ENCODE measurements around the gene OR52W1.

DNA sequence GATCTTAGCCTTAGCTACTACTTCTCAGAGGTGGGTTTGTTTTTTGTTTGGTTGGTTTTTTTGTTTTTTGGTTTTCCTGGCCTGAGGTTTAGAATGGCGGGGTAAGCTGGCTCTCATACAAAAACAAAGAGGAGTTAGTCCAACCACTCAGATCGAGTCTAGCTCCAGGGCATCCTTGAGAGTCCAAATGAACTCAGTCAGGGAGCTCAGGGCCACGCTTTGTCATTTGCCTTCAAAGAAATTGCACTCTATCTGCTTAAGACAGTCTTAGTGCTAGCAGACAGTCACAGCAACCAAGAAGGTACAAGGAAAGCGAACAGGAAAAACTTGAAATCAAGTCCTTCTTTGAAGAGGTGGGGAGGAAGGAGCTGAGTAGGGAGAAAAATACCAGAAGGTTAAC, 17.5 kb downstream of the OR52W1 start:
- TF ChIP-seq SUZ12 (IDR thresholded peaks at IDR 0.05): no peak
- TF ChIP-seq SP1 (IDR thresholded peaks at IDR 0.05): no peak
- no peak for TF ChIP-seq L3MBTL2 (conservative IDR thresholded peaks at IDR 0.05)
- no peak for TF ChIP-seq ZNF384 (IDR thresholded peaks at IDR 0.05)
- TF ChIP-seq FOXM1 (IDR thresholded peaks at IDR 0.05; ENCODE audit: borderline replicate concordance): no peak
- no peak for TF ChIP-seq BHLHE40 (IDR thresholded peaks at IDR 0.05; ENCODE audit: borderline replicate concordance)
- TF ChIP-seq FOXA1 (IDR thresholded peaks at IDR 0.05): no peak
- TF ChIP-seq TARDBP (IDR thresholded peaks at IDR 0.05): no peak
- no peak for TF ChIP-seq NFRKB (IDR thresholded peaks at IDR 0.05)

Data from HEK293T (cell line).